Neural cell (in vitro differentiated cells): ENCODE measurements around the gene APCDD1. TPM values are rescaled to one million over a fixed set of nuclear protein-coding genes. Genes with fewer than 3 reads are reported as not detected.

Experiments used
- H2AFZ ChIP-seq: fragments of 200-600, 300-800 bp; sonication (generic), shearing (Covaris generic); 2 replicates; pipeline ENCODE4 v1.6.0; 2014; ENCODE audit warnings: low read depth, mild to moderate bottlenecking, antibody characterized with exemption, low read length, moderate library complexity
- H3F3A ChIP-seq: fragments of 200-600 bp; shearing (Covaris generic); 2 replicates; pipeline ENCODE4 v1.6.1; 2016; ENCODE audit warnings: mild to moderate bottlenecking, moderate library complexity, mixed read lengths, antibody characterized with exemption, low read length; ENCODE audit not compliant: insufficient read depth, poor library complexity, severe bottlenecking
- H3K27ac ChIP-seq: fragments of 200-600, 300-800 bp; sonication (generic), shearing (Covaris generic); 2 replicates; pipeline ENCODE4 v1.5.1; 2014; ENCODE audit warnings: mild to moderate bottlenecking, low read length, moderate library complexity
- H3K27me3 ChIP-seq: fragments of 300-800, 200-600 bp; sonication (generic), shearing (Covaris generic); 2 replicates; pipeline ENCODE4 v1.6.0; 2014; ENCODE audit warnings: mild to moderate bottlenecking, low read depth, low read length, moderate library complexity; ENCODE audit not compliant: insufficient read depth
- H3K36me3 ChIP-seq: fragments of 300-800, 200-600 bp; sonication (generic), shearing (Covaris generic); 2 replicates; pipeline ENCODE4 v1.5.1; 2014; ENCODE audit warnings: mild to moderate bottlenecking, antibody characterized with exemption, low read length, moderate library complexity; ENCODE audit not compliant: insufficient read depth
- H3K4me2 ChIP-seq: fragments of 300-800, 200-600 bp; sonication (generic), shearing (Covaris generic); 2 replicates; pipeline ENCODE4 v1.6.0; 2014; ENCODE audit warnings: mild to moderate bottlenecking, low read length
- H3K4me3 ChIP-seq: fragments of 300-800, 200-600 bp; sonication (generic), shearing (Covaris generic); 2 replicates; pipeline ENCODE4 v1.5.1; 2014; ENCODE audit warnings: mild to moderate bottlenecking, low read length, moderate library complexity
- H3K79me2 ChIP-seq: fragments of 200-600 bp; shearing (Covaris generic); replicated peaks from 2 replicates; pipeline ENCODE4 v1.6.0; 2014; ENCODE audit warnings: mild to moderate bottlenecking, low read length, moderate library complexity; ENCODE audit not compliant: insufficient read depth
- H3K9ac ChIP-seq: fragments of 300-800, 200-600 bp; sonication (generic), shearing (Covaris generic); 2 replicates; pipeline ENCODE4 v1.6.1; 2016; ENCODE audit warnings: mild to moderate bottlenecking, low read length, mixed read lengths
- H3K9me2 ChIP-seq: fragments of 200-600 bp; shearing (Covaris generic); 2 replicates; pipeline ENCODE4 v1.6.1; 2016; ENCODE audit warnings: mild to moderate bottlenecking, low read length, mixed read lengths; ENCODE audit not compliant: insufficient read depth
- H3K9me3 ChIP-seq: fragments of 200-600, 300-800 bp; sonication (generic), shearing (Covaris generic); 2 replicates; pipeline ENCODE4 v1.6.1; 2016; ENCODE audit warnings: mild to moderate bottlenecking, mixed run types, low read length, moderate library complexity, mixed read lengths
- H4K20me1 ChIP-seq: fragments of 200-600 bp; shearing (Covaris generic); 2 replicates; pipeline ENCODE4 v1.6.1; 2016; ENCODE audit warnings: mild to moderate bottlenecking, mixed run types; ENCODE audit not compliant: insufficient read depth
- CTCF ChIP-seq: fragments of 450-650 bp; IDR thresholded peaks from 2 replicates; pipeline ENCODE4 v1.5.1; 2014; ENCODE audit warnings: antibody characterized with exemption, mild to moderate bottlenecking, moderate library complexity; ENCODE audit not compliant: poor library complexity, severe bottlenecking
- EP300 ChIP-seq: fragments of 450-650 bp; conservative IDR thresholded peaks from 2 replicates; pipeline ENCODE4 v1.6.1; 2014; ENCODE audit warnings: antibody characterized with exemption, mild to moderate bottlenecking, moderate library complexity; ENCODE audit not compliant: poor library complexity, severe bottlenecking
- EZH2 ChIP-seq: fragments of 200-600, 300-800 bp; shearing (Covaris generic), sonication (generic); IDR thresholded peaks from 2 replicates; pipeline ENCODE4 v1.6.1; 2014; ENCODE audit warnings: antibody characterized with exemption, low read length, borderline replicate concordance, mild to moderate bottlenecking; ENCODE audit not compliant: insufficient read depth, poor library complexity, severe bottlenecking
- MXI1 ChIP-seq: fragments of 450-650 bp; conservative IDR thresholded peaks from 2 replicates; pipeline ENCODE4 v1.6.1; 2014; ENCODE audit warnings: antibody characterized with exemption, mild to moderate bottlenecking; ENCODE audit not compliant: poor library complexity, severe bottlenecking
- POLR2AphosphoS5 ChIP-seq: IDR thresholded peaks from 2 replicates; pipeline ENCODE4 v1.6.1; 2012
- RAD21 ChIP-seq: fragments of 450-650 bp; conservative IDR thresholded peaks from 2 replicates; pipeline ENCODE4 v1.6.1; 2014; ENCODE audit warnings: antibody characterized with exemption, mild to moderate bottlenecking, moderate library complexity
- SMC3 ChIP-seq: fragments of 450-650 bp; conservative IDR thresholded peaks from 2 replicates; pipeline ENCODE4 v1.6.1; 2014; ENCODE audit warnings: antibody characterized with exemption, mild to moderate bottlenecking, moderate library complexity; ENCODE audit not compliant: poor library complexity
- TAF1 ChIP-seq: IDR thresholded peaks from 2 replicates; pipeline ENCODE4 v1.6.1; 2012; ENCODE audit warnings: low read depth
- polyA plus RNA-seq: library from polyadenylated mRNA; depleted of rRNA; stranded (reverse); fragments of >200 nt; gene quantifications from 2 replicates; pipeline ENCODE4 v1.2.3, GENCODE V29; 2014
- TF ChIP-seq, protein P1 (sequence below): IDR thresholded peaks from 2 replicates; pipeline ENCODE4 v1.6.1; 2012; ENCODE audit warnings: borderline replicate concordance

The APCDD1 gene
- polyA plus RNA-seq, 1 donor from 2014 or later = 0.58 TPM

DNA sequence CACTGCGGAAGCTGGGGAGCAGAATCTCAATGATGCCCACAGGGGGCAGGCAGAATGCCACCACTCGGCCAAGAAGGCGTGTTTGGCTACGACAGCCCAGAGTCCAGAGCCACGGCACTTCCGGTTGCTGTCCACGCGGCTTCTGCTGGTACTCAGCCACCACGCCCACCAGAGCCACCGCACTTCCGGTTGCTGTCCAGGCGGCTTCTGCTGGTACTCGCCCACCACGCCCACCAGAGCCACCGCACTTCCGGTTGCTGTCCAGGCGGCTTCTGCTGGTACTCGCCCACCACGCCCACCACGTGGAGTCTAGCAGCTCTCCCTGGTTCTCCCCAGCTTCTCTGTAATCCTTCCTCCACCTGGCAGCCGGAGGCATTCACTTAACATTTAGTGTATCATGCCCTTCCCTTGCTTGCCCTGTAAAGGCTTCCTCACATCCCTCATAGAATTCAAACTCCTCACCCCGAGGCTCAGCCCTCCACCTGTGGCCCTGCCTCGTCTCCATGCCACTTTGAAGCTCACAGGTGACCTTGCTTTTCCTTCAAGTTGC, 40.1 kb upstream of the APCDD1 start:
- H4K20me1 ChIP-seq = no peaks in the 10 kb centered on the region
- H3K79me2 ChIP-seq = no peaks in the 10 kb centered on the region
- no peaks in the 10 kb centered on the region for H3K27me3 ChIP-seq
- H3K36me3 ChIP-seq = no peaks in the 10 kb centered on the region
- H3K4me3 ChIP-seq = no peak overlapping the region
- no peak overlapping the region for H3K4me2 ChIP-seq
- H3K9ac ChIP-seq = no peak overlapping the region
- no peak overlapping the region for H3K27ac ChIP-seq
- H3F3A ChIP-seq = no peaks in the 10 kb centered on the region
- H3K9me2 ChIP-seq = no peaks in the 10 kb centered on the region
- no peak for TF ChIP-seq POLR2AphosphoS5
- TF ChIP-seq CTCF = no peak
- no peak for TF ChIP-seq TAF1
- no peak for TF ChIP-seq RAD21
- no peak for TF ChIP-seq EP300
- TF ChIP-seq, protein P1, sequence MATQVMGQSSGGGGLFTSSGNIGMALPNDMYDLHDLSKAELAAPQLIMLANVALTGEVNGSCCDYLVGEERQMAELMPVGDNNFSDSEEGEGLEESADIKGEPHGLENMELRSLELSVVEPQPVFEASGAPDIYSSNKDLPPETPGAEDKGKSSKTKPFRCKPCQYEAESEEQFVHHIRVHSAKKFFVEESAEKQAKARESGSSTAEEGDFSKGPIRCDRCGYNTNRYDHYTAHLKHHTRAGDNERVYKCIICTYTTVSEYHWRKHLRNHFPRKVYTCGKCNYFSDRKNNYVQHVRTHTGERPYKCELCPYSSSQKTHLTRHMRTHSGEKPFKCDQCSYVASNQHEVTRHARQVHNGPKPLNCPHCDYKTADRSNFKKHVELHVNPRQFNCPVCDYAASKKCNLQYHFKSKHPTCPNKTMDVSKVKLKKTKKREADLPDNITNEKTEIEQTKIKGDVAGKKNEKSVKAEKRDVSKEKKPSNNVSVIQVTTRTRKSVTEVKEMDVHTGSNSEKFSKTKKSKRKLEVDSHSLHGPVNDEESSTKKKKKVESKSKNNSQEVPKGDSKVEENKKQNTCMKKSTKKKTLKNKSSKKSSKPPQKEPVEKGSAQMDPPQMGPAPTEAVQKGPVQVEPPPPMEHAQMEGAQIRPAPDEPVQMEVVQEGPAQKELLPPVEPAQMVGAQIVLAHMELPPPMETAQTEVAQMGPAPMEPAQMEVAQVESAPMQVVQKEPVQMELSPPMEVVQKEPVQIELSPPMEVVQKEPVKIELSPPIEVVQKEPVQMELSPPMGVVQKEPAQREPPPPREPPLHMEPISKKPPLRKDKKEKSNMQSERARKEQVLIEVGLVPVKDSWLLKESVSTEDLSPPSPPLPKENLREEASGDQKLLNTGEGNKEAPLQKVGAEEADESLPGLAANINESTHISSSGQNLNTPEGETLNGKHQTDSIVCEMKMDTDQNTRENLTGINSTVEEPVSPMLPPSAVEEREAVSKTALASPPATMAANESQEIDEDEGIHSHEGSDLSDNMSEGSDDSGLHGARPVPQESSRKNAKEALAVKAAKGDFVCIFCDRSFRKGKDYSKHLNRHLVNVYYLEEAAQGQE = no peak
- TF ChIP-seq EZH2 = no peak
- TF ChIP-seq MXI1 = no peak
- TF ChIP-seq SMC3 = no peak
- no peaks in the 10 kb centered on the region for H3K9me3 ChIP-seq
- H2AFZ ChIP-seq = no peak overlapping the region

DNA sequence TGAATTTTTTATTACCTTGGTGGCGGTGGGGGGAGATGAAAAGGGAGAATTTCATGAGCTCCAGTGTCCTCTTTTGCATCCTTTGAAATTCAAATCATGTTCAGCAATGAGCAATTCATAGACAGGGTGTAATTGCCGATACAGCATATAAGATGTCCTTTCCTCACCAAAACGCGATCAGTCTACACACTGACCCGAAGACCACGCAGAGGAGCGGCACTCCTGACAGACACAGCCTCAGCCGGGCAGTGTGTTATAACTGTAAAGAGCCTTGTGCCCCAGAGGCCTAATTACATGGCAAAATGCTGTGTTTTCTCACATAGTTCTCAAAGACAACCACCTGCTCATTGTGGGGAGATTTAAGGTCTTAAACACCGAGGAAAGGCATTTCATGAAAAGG, 38.4 kb upstream of the APCDD1 start:
- H4K20me1 ChIP-seq = no peaks in the 10 kb centered on the region
- no peaks in the 10 kb centered on the region for H3K36me3 ChIP-seq
- H3K27ac ChIP-seq = no peak overlapping the region
- H3K27me3 ChIP-seq = no peaks in the 10 kb centered on the region
- TF ChIP-seq, protein P1 = no peak
- TF ChIP-seq RAD21 (no peak), MXI1 (no peak), EZH2 (no peak), CTCF (no peak), TAF1 (no peak), SMC3 (no peak), EP300 (no peak), POLR2AphosphoS5 (no peak)
- no peaks in the 10 kb centered on the region for H3K9me2 ChIP-seq
- H3F3A ChIP-seq = no peaks in the 10 kb centered on the region
- no peaks in the 10 kb centered on the region for H3K79me2 ChIP-seq
- H3K9ac ChIP-seq = no peak overlapping the region
- H2AFZ ChIP-seq = no peak overlapping the region
- no peak overlapping the region for H3K4me3 ChIP-seq
- no peak overlapping the region for H3K4me2 ChIP-seq
- H3K9me3 ChIP-seq = no peaks in the 10 kb centered on the region
